ENCODE data around the gene ENTR1.
"Not testable (repeated sequence)": the region's sequence is repeated elsewhere in the genome, so short reads cannot be mapped to it uniquely, and the experiment has no call there.

Gene ENTR1

GRCh38 chr9:136437839-136438547 is 27.6 kb upstream of the ENTR1 start:
- no peak for DNase-seq

DNA sequence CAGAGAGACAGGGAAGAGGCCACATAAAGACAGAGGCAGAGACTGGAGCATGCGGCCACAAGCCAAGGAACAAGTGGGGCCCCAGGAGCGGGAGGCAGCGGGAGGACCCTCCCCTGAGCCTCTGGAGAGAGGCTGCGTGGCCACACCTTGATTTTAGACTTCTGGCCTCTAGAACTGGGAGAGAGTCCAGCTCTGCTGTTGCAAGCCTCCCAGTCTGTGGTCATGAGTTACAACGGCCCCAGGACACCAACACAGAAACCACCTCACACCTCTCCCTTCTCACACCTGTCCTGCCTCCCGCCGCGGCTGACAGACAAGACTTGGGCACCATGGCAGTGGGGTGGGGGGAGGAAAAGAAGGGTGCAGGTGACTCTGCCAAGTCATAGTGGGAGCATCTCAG is 27.0 kb upstream of the ENTR1 start:
- no peak for DNase-seq

- no peak for DNase-seq
Observed at GRCh38 chr9:136436055-136436634, 25.7 kb upstream of the ENTR1 start.

DNA sequence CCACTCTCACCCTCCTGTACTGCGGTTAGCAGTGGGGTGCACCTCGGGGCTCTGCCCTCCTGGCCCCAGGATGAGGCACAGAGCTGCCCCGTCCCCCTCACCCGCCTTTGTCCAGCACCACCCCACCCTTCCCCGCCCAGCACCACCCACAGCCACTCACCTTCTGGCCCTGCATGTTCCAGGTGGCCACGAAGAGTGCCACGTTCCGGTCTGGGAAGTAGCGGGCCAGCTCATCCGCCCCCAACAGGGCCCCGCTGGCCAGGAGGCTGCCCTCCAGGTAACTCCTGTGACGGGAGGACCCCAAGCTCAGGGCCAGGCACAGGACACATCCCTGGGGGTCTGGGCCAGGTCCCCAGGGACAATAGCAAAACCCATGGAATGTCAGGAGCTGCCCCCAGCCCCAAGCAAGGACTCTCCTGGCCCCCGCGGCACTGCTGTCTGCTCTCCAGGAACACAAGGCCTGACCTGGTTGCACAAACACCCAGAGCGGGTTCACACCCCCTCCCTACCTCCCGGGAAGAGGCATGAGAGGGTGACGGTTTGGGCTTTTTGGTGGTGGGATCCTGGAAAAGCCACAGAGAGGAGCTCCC is 24.3 kb upstream of the ENTR1 start:
- no peak for DNase-seq

GRCh38 chr9:136433849-136434579 is 23.6 kb upstream of the ENTR1 start:
- no peak for DNase-seq

GRCh38 chr9:136433043-136433715 is 22.8 kb upstream of the ENTR1 start:
- DNase-seq = no peak

GRCh38 chr9:136432591-136432990 is 22.2 kb upstream of the ENTR1 start:
- no peak for DNase-seq

GRCh38 chr9:136431782-136432350 is 21.5 kb upstream of the ENTR1 start:
- no peak for DNase-seq

GRCh38 chr9:136430588-136431234 is 20.3 kb upstream of the ENTR1 start:
- no peak for DNase-seq

- DNase-seq = no peak
Observed at GRCh38 chr9:136429683-136430491, 19.5 kb upstream of the ENTR1 start.

- no peak for DNase-seq
Observed at GRCh38 chr9:136429075-136429628, 18.7 kb upstream of the ENTR1 start.

GRCh38 chr9:136426787-136427186 is 16.4 kb upstream of the ENTR1 start:
- no peak for DNase-seq

- not testable (repeated sequence) for DNase-seq
Observed at GRCh38 chr9:136425367-136425766, 15.0 kb upstream of the ENTR1 start.

- DNase-seq = no peak
Observed at GRCh38 chr9:136424750-136425362, 14.4 kb upstream of the ENTR1 start.

- no peak for DNase-seq
Observed at GRCh38 chr9:136423432-136424146, 13.2 kb upstream of the ENTR1 start.

DNA sequence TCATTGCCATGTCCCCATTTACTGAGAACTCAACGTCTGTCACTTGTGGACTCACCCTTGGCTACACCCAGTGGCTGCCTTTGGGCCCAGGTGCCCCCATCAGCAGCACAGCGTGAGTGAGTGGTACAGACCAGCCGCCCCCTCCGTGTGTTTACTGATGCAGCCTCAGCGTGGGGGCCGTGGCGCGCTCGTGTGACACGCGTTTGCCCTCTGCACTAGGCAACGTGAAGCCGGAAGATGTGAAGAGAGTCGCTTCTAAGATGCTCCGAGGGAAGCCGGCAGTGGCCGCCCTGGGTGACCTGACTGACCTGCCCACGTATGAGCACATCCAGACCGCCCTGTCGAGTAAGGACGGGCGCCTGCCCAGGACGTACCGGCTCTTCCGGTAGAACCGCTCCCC is 12.5 kb upstream of the ENTR1 start:
- no peak for DNase-seq

DNA sequence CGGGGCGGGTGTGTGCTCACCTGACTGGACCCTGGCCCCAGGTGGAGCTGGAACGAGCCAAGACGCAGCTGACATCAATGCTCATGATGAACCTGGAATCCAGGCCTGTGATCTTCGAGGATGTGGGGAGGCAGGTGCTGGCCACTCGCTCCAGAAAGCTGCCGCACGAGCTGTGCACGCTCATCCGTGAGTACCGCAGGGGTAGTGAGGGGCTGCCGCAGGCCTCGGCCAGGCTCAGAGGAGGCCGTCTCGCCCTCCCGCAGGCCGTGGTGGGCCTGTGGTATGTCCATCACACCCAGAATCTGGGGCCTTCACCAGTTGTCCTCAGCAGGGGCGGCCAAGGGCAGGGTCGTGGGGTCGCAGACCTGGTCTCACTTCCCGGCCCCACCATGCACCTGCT is 11.4 kb upstream of the ENTR1 start:
- DNase-seq = no peak

GRCh38 chr9:136419092-136419420 is 8.6 kb upstream of the ENTR1 start:
- no peak for DNase-seq

- no peak for DNase-seq
Observed at GRCh38 chr9:136418182-136419091, 8.0 kb upstream of the ENTR1 start.
